GM18499 (cell line): Measurements from ENCODE around the gene CD300C.
"Not testable (repeated sequence)": the region's sequence is repeated elsewhere in the genome, so short reads cannot be mapped to it uniquely, and the experiment has no call there.

Source experiments
- ATAC-seq: cut with Tn5 transposase; IDR thresholded peaks from one replicate; pipeline ENCODE4 v1.9.1; 2021; ENCODE audit warnings: moderate number of reproducible peaks; ENCODE audit not compliant: insufficient read depth, unreplicated experiment

The CD300C gene

GRCh38 chr17:74565126-74565525 is 19.2 kb upstream of the CD300C start:
- ATAC-seq: no peak

- ATAC-seq: no peak
Observed at GRCh38 chr17:74563358-74563757, 17.4 kb upstream of the CD300C start.

- no peak for ATAC-seq
Observed at GRCh38 chr17:74561586-74561985, 15.7 kb upstream of the CD300C start.

- ATAC-seq: no peak
Observed at GRCh38 chr17:74558882-74559519, 13.1 kb upstream of the CD300C start.

- ATAC-seq: not testable (repeated sequence)
Observed at GRCh38 chr17:74558402-74558801, 12.5 kb upstream of the CD300C start.

GRCh38 chr17:74555427-74555940 is 9.6 kb upstream of the CD300C start:
- ATAC-seq: no peak

- ATAC-seq: no peak
Observed at GRCh38 chr17:74554909-74555308, 9.0 kb upstream of the CD300C start.

- ATAC-seq: no peak
Observed at GRCh38 chr17:74552037-74552436, 6.1 kb upstream of the CD300C start.

- ATAC-seq: no peak
Observed at GRCh38 chr17:74550602-74551001, 4.7 kb upstream of the CD300C start.

GRCh38 chr17:74549343-74549742 is 3.4 kb upstream of the CD300C start:
- ATAC-seq: no peak

GRCh38 chr17:74547736-74548135 is 1.8 kb upstream of the CD300C start:
- ATAC-seq: no peak

- no peak for ATAC-seq
Observed at GRCh38 chr17:74547264-74547663, 1.3 kb upstream of the CD300C start.

- no peak for ATAC-seq
Observed at GRCh38 chr17:74546586-74546985, 671 bp upstream of the CD300C start.

- ATAC-seq: no peak
Observed at GRCh38 chr17:74544991-74545842, 698 bp downstream of the CD300C start.

GRCh38 chr17:74543891-74544760 is 1.8 kb downstream of the CD300C start:
- ATAC-seq: no peak

- no peak for ATAC-seq
Observed at GRCh38 chr17:74543406-74543805, 2.5 kb downstream of the CD300C start.

- ATAC-seq: no peak
Observed at GRCh38 chr17:74542727-74543383, 3.1 kb downstream of the CD300C start.

GRCh38 chr17:74542166-74542565 is 3.7 kb downstream of the CD300C start:
- ATAC-seq: no peak

GRCh38 chr17:74541176-74542111 is 4.5 kb downstream of the CD300C start:
- no peak for ATAC-seq
